ENCODE measurements around the gene LILRA1.
"Not testable (repeated sequence)": the region's sequence is repeated elsewhere in the genome, so short reads cannot be mapped to it uniquely, and the experiment has no call there.

The LILRA1 gene

GRCh38 chr19:54572696-54573311, 20.6 kb upstream of the LILRA1 start:
- TF ChIP-seq GATA1 (IDR thresholded peaks at IDR 0.05; ENCODE audit: low read depth, low read length) (no peak), POLR2A (IDR thresholded peaks at IDR 0.05; ENCODE audit: low read length) (no peak)
- DNase-seq = no peak

- no peak for TF ChIP-seq POLR2A (IDR thresholded peaks at IDR 0.05; ENCODE audit: low read length)
- no peak for TF ChIP-seq GATA1 (IDR thresholded peaks at IDR 0.05; ENCODE audit: low read depth, low read length)
- no peak for DNase-seq
Observed at GRCh38 chr19:54573330-54573872, 20.0 kb upstream of the LILRA1 start, which contains the start of gene LILRA2. Gene LILRA2, plus strand, starts transcription at chr19:54573790. Its CDS starts 89 bp downstream, at chr19:54573879.

GRCh38 chr19:54574051-54574450, 19.4 kb upstream of the LILRA1 start:
- TF ChIP-seq GATA1 (IDR thresholded peaks at IDR 0.05; ENCODE audit: low read depth, low read length) (no peak), POLR2A (IDR thresholded peaks at IDR 0.05; ENCODE audit: low read length) (no peak)
- DNase-seq = no peak

- TF ChIP-seq POLR2A (IDR thresholded peaks at IDR 0.05; ENCODE audit: low read length) (no peak), GATA1 (IDR thresholded peaks at IDR 0.05; ENCODE audit: low read depth, low read length) (no peak)
- DNase-seq = no peak
Observed at GRCh38 chr19:54574527-54575056, 18.8 kb upstream of the LILRA1 start.

- DNase-seq = not testable (repeated sequence)
Observed at GRCh38 chr19:54575205-54575604, 18.2 kb upstream of the LILRA1 start.

GRCh38 chr19:54576411-54576976, 16.9 kb upstream of the LILRA1 start:
- no peak for DNase-seq
- no peak for TF ChIP-seq POLR2A (IDR thresholded peaks at IDR 0.05; ENCODE audit: low read length)
- no peak for TF ChIP-seq GATA1 (IDR thresholded peaks at IDR 0.05; ENCODE audit: low read depth, low read length)

- TF ChIP-seq GATA1 (IDR thresholded peaks at IDR 0.05; ENCODE audit: low read depth, low read length) = no peak
- no peak for TF ChIP-seq POLR2A (IDR thresholded peaks at IDR 0.05; ENCODE audit: low read length)
- no peak for DNase-seq
Observed at GRCh38 chr19:54577334-54577733, 16.1 kb upstream of the LILRA1 start.

- DNase-seq = not testable (repeated sequence)
Observed at GRCh38 chr19:54578268-54578667, 15.2 kb upstream of the LILRA1 start.

GRCh38 chr19:54586397-54586796, 7.0 kb upstream of the LILRA1 start:
- TF ChIP-seq GATA1 (IDR thresholded peaks at IDR 0.05; ENCODE audit: low read depth, low read length) = no peak
- no peak for TF ChIP-seq POLR2A (IDR thresholded peaks at IDR 0.05; ENCODE audit: low read length)
- DNase-seq = no peak

GRCh38 chr19:54587026-54587425, 6.4 kb upstream of the LILRA1 start:
- no peak for TF ChIP-seq GATA1 (IDR thresholded peaks at IDR 0.05; ENCODE audit: low read depth, low read length)
- TF ChIP-seq POLR2A (IDR thresholded peaks at IDR 0.05; ENCODE audit: low read length) = no peak

GRCh38 chr19:54593931-54594626, 647 bp downstream of the LILRA1 start:
- not testable (repeated sequence) for DNase-seq

More at GRCh38 chr19:54587026-54587425, 6.4 kb upstream of the LILRA1 start:
- no peak for DNase-seq

GRCh38 chr19:54594737-54595136, 1.3 kb downstream of the LILRA1 start:
- TF ChIP-seq POLR2A (IDR thresholded peaks at IDR 0.05; ENCODE audit: low read length) (no peak), GATA1 (IDR thresholded peaks at IDR 0.05; ENCODE audit: low read depth, low read length) (no peak)
- no peak for DNase-seq

- not testable (repeated sequence) for DNase-seq
Observed at GRCh38 chr19:54595680-54596436, 2.4 kb downstream of the LILRA1 start.

- DNase-seq = no peak
Observed at GRCh38 chr19:54600212-54600611, 6.8 kb downstream of the LILRA1 start.

More at GRCh38 chr19:54600212-54600611, 6.8 kb downstream of the LILRA1 start:
- no peak for TF ChIP-seq GATA1 (IDR thresholded peaks at IDR 0.05; ENCODE audit: low read depth, low read length)

Measured in erythroblast (primary cell).